PC-3 (cell line): ENCODE data around the gene CRELD1.

Experiments used
- CTCF ChIP-seq: fragments of 300-600 bp; sonication (generic); conservative IDR thresholded peaks from 2 replicates; pipeline ENCODE4 v1.5.1; 2017; ENCODE audit warnings: antibody characterized with exemption, low read depth, mild to moderate bottlenecking, low read length
- EZH2 ChIP-seq: fragments of 300-600 bp; sonication (generic); IDR thresholded peaks from one replicate; pipeline ENCODE4 v1.6.1; 2017; ENCODE audit warnings: antibody characterized with exemption, mild to moderate bottlenecking, low read length; ENCODE audit not compliant: unreplicated experiment
- EZH2phosphoT487 ChIP-seq: fragments of 300-600 bp; sonication (generic); IDR thresholded peaks from 2 replicates; pipeline ENCODE4 v1.6.1; 2018; ENCODE audit warnings: mild to moderate bottlenecking, antibody characterized with exemption, low read length, borderline replicate concordance

- TF ChIP-seq CTCF (no peak), EZH2 (no peak), EZH2phosphoT487 (no peak)
Observed at GRCh38 chr3:9891072-9891622, 42.5 kb upstream of the CRELD1 start.
